Measurements from ENCODE around the gene SCGB1D1.

Gene SCGB1D1

DNA sequence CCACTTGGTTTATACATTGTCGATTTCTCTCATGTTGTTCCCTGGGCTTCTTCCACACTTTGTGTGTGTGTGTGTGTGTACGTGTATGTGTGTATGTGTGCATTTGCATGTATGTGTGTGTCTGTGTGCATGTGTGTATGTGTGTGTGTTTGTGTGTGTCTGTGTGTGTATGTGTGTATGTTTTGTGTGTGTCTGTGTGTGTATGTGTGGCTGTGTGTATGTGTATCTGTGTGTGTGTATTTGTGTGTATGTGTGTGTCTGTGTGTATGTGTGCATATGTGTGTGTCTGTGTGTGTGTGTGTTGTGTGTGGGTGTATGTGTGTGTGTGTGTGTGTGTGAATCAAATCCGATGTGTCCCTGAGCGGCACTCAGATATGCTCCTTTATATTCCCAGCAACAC lies 47.5 kb downstream of the SCGB1D1 start:
- DNase-seq: no peak

- DNase-seq: no peak
Measured at GRCh38 chr11:62238151-62238550, 48.1 kb downstream of the SCGB1D1 start.

DNA sequence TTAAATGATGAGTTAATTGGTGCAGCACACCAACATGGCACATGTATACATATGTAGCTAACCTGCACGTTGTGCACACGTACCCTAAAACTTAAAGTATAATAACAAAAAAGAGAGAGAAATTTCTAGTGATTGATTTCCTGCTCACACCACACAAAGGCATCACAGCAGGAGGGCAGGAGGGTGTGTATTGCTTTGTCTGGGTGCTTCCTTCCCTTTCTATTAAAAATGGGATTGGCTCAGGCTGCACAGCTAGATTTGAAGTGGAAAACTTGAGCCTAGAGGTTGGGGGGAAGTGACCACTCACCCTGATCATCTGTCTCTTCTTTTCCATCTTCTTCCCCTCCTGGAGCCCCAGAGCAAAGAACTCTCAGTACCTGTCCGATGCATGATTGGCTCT lies 51.1 kb downstream of the SCGB1D1 start:
- no peak for DNase-seq

- DNase-seq: no peak
Measured at GRCh38 chr11:62242021-62242420, 52.0 kb downstream of the SCGB1D1 start, which contains the start of gene SCGB1D2. Gene SCGB1D2 (plus strand): TSS chr11:62242239. CDS start chr11:62242308, 69 bp downstream.
